ENCODE data around the gene VPS13A.

DNA sequence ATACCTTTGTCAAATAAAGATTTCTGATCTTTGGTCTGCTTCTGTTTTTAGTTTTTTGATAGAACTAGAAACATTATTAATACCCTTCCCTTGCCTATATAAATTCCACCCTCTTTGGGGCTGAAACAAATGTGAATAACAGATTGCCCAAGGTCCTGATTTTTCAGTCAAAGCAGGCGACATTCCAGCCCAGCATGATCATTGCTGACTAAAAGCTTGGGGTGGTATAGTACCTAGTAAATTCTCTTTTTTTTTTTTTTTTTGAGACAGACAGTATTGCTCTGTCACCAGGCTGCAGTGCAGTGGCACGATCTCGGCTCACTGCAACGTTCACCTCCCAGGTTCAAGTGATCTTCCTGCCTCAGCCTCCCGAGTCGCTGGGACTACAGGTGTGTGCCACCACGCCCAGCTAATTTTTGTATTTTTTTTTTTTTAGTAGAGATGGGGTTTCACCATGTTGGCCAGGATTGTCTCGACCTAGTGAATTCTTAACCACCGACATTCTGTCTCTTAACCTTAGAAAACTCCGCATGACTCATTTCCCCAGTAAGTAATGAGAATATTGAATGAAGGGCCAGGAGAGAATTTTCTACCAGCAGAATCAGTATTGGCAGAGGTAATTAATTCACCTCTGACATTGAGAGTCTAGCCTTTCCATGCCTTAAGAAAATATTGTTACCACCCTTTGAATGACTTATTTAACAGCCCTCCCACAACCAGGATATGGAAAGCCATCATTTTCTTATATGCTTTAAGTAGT, 244.4 kb downstream of the VPS13A start:
- TF ChIP-seq, protein P1, sequence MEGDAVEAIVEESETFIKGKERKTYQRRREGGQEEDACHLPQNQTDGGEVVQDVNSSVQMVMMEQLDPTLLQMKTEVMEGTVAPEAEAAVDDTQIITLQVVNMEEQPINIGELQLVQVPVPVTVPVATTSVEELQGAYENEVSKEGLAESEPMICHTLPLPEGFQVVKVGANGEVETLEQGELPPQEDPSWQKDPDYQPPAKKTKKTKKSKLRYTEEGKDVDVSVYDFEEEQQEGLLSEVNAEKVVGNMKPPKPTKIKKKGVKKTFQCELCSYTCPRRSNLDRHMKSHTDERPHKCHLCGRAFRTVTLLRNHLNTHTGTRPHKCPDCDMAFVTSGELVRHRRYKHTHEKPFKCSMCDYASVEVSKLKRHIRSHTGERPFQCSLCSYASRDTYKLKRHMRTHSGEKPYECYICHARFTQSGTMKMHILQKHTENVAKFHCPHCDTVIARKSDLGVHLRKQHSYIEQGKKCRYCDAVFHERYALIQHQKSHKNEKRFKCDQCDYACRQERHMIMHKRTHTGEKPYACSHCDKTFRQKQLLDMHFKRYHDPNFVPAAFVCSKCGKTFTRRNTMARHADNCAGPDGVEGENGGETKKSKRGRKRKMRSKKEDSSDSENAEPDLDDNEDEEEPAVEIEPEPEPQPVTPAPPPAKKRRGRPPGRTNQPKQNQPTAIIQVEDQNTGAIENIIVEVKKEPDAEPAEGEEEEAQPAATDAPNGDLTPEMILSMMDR (IDR thresholded peaks at IDR 0.05): no peak
- TF ChIP-seq POLR2A (IDR thresholded peaks at IDR 0.05): no peak

Data from thyroid gland (tissue), 4 donors.